ENCODE results near the gene RSPH6A.

Gene RSPH6A

DNA sequence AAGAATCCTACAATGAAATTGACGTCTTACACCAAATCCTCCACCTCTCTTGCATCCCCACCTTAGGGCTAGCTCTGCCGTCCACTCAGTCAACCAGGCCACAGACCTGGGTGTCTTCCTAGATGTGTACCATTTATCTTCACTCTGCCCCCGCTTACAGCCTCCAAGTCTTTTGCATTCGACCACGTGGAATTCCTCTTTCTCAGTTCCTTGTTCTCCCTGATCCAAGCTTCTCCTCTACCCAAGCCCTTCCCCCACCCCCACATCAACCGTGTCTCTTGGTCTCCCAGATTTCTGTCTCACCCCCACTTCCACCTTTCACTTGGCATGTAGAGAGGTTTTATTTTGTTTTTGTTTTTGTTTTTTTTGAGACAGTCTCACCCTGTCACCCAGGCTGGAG, 21.2 kb downstream of the RSPH6A start:
- no peak for DNase-seq (ENCODE audit: low read depth, low spot score)
- H3K4me3 ChIP-seq (ENCODE audit: low read depth, low read length), result no peak overlapping the region
- TF ChIP-seq, protein P1, sequence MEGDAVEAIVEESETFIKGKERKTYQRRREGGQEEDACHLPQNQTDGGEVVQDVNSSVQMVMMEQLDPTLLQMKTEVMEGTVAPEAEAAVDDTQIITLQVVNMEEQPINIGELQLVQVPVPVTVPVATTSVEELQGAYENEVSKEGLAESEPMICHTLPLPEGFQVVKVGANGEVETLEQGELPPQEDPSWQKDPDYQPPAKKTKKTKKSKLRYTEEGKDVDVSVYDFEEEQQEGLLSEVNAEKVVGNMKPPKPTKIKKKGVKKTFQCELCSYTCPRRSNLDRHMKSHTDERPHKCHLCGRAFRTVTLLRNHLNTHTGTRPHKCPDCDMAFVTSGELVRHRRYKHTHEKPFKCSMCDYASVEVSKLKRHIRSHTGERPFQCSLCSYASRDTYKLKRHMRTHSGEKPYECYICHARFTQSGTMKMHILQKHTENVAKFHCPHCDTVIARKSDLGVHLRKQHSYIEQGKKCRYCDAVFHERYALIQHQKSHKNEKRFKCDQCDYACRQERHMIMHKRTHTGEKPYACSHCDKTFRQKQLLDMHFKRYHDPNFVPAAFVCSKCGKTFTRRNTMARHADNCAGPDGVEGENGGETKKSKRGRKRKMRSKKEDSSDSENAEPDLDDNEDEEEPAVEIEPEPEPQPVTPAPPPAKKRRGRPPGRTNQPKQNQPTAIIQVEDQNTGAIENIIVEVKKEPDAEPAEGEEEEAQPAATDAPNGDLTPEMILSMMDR (IDR thresholded peaks at IDR 0.05; ENCODE audit: insufficient read depth, low read length, missing control alignments), result no peak
- ChIA-PET CTCF (interaction anchor here (1.5 to 4.8 kb wide), 3 partner anchors 11 to 24 kb away, joined by 7 to 36 read pairs (median 17); partner anchors contain the start of genes DMPK and SIX5), POLR2A (interaction anchor here (1.9 kb wide), 1 partner anchor 11 kb away, joined by 12 read pairs; the partner anchor contains the start of gene DMPK)

DNA sequence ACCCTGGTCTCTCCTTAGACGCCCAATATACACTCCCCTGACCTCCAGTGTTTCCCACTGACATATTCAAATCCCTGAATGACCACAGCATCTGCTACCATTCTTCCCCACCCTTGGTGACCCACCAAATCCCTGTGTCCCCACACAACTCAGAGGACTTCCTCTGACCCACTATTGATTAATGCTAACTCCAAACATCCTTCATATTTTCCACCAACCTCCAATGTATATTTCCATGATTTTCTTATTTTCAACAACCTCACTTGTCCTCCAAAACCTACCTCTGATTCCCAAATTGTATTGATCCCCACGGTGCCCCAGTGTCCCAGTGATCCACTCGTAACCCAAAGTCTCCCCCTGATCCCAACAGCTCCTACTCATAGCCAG, 21.9 kb downstream of the RSPH6A start:
- ChIA-PET CTCF (interaction anchor here (1.0 to 4.8 kb wide), 4 partner anchors 9 to 24 kb away, joined by 3 to 36 read pairs (median 12); partner anchors contain the start of genes DMPK and SIX5), POLR2A (interaction anchor here (0.6 to 1.9 kb wide), 5 partner anchors 10 to 38 kb away, joined by 3 to 22 read pairs (median 4); partner anchors contain the start of genes DMPK and SIX5)
- DNase-seq (ENCODE audit: low read depth, low spot score), result no peak
- peak overlapping the region; percentile 42 for H3K4me3 ChIP-seq (ENCODE audit: low read depth, low read length)
- TF ChIP-seq, protein P1 (IDR thresholded peaks at IDR 0.05; ENCODE audit: insufficient read depth, low read length, missing control alignments), result no peak

DNA sequence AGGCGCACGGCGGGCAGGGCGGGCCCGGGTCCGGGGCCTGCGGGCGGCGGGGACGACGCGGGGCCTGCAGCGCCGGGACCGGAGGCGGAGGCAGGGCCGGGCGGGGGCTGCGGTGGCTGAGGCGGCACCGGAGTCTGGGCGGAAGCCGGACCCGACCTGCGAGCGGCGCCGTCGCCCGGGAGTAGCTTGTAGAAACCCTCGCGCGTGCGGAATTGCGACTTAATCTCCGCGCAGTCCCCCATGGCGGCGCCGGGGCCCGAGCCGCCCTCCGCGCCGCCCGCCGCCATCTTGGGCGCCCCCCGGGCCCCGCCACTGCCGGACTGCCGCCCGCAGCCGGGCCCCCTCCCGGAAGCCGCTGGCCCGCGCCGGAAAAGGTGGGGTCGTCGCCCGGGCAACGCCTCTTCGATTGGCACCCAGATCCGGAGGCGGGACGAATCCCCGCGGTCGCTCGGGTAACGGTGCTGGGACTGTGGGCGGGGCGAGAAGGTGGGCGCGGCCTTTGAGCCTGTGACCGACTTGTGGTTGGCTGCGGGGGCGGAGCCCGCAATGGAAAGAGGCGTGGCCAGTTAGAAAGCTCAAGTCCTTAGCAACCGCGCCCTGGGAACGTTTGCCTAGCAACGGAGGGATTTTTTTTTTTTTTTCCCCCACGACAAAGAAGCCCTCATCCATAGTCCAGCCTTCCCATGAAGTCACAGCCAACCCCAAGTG, 22.5 kb downstream of the RSPH6A start, which contains the start of gene DMWD:
DMWD (minus strand) TSS at position 376 of the 708 bp plus-strand sequence; CDS start at position 287, 89 bp downstream.
- peak; percentile 88 for DNase-seq (ENCODE audit: low read depth, low spot score)
- ChIA-PET POLR2A (interaction anchor here (0.6 to 1.9 kb wide), 5 partner anchors 10 to 38 kb away, joined by 3 to 22 read pairs (median 4); partner anchors contain the start of genes DMPK and SIX5), CTCF (interaction anchor here (0.6 to 4.8 kb wide), 5 partner anchors 8 to 101 kb away, joined by 3 to 36 read pairs (median 7); partner anchors contain the start of genes DMPK, SIX5 and SNRPD2)
- H3K4me3 ChIP-seq (ENCODE audit: low read depth, low read length), result peak within 1 kb of the TSS; percentile 89
- TF ChIP-seq, protein P1 (IDR thresholded peaks at IDR 0.05; ENCODE audit: insufficient read depth, low read length, missing control alignments), result no peak

DNA sequence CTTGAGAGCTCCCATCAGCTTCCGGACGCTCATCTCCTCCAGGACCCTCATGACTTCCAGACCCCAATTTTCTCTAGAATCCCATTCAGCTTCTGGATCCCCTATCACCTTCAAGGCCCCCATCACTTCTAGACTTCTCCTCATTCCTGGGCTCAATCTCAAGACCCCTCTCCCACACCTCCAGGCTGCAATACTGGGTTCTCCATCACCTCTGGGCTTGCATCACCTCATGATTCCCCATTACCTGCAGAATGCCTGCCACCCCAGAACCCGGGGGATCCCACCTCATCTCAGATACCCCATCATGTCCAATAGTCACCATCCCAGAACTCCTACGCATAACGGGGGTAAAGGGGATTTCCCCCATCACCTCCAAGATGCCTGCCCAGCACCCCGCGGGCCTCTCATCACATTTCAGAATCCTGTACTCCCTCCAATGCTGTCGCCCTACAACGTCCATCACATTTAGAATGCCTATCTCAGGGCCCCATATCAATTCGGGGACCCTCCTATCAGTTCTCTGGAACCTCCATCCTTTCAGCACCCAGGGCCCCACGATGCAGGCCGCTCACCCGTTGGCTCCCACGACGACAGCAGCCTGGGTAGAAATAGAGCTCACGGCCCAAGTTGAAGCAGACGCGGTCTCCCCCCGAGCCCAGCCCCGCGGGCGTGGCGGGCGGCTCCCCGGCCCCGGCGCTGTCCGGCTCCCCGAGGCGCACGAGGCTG, 23.2 kb downstream of the RSPH6A start:
- TF ChIP-seq, protein P1 (IDR thresholded peaks at IDR 0.05; ENCODE audit: insufficient read depth, low read length, missing control alignments), result no peak
- ChIA-PET CTCF (interaction anchor here (1.5 to 4.8 kb wide), 4 partner anchors 8 to 25 kb away, joined by 7 to 36 read pairs (median 18); partner anchors contain the start of genes DMPK and SIX5), POLR2A (interaction anchor here (0.7 to 1.9 kb wide), 4 partner anchors 9 to 37 kb away, joined by 3 to 22 read pairs (median 8); partner anchors contain the start of genes DMPK and SIX5)
- DNase-seq (ENCODE audit: low read depth, low spot score), result no peak
- peak overlapping the region; percentile 89 for H3K4me3 ChIP-seq (ENCODE audit: low read depth, low read length)

DNA sequence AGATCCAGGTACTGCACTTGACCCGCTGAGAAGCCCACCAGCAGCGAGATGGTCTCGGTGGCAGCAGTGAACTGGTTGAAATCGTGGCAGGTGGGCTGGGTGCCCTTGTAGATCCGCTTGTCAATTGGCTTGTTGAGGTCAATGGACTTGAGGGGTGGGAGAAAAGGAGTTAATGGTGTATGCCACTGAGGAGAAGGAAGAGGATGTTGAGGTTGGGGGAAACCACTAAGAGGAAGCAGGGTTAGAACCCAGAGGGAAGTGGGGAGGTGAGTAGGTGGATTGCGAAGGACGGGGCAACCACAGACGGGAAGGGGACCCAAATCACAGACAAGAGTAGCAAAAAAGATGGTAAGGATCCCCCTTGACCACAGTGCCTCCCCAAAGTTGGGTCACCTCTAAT, 24.2 kb downstream of the RSPH6A start:
- H3K4me3 ChIP-seq (ENCODE audit: low read depth, low read length), result peak overlapping the region; percentile 89
- TF ChIP-seq, protein P1 (IDR thresholded peaks at IDR 0.05; ENCODE audit: insufficient read depth, low read length, missing control alignments), result no peak
- POLR2A ChIA-PET, result interaction anchor here (0.7 kb wide), 1 partner anchor 8 kb away, joined by 3 read pairs; no protein-coding TSS in a partner anchor
- CTCF ChIA-PET, result interaction anchor here (0.6 to 4.8 kb wide), 4 partner anchors 9 to 21 kb away, joined by 3 to 36 read pairs (median 14); partner anchors contain the start of genes DMPK and SIX5
- no peak for DNase-seq (ENCODE audit: low read depth, low spot score)
